Suppressor macrophage treated with lipopolysaccharide for 4 hours (primary cell): ENCODE data around the gene SERTAD1.
A peak's percentile ranks its signal among the peaks of the same experiment; 100 is the strongest.
"Not testable (repeated sequence)": the region's sequence is repeated elsewhere in the genome, so short reads cannot be mapped to it uniquely, and the experiment has no call there.

ENCODE experiments used
- DNase-seq: peaks from one replicate; pipeline ENCODE4 v3.0.0-alpha.2; 2020

The SERTAD1 gene

DNA sequence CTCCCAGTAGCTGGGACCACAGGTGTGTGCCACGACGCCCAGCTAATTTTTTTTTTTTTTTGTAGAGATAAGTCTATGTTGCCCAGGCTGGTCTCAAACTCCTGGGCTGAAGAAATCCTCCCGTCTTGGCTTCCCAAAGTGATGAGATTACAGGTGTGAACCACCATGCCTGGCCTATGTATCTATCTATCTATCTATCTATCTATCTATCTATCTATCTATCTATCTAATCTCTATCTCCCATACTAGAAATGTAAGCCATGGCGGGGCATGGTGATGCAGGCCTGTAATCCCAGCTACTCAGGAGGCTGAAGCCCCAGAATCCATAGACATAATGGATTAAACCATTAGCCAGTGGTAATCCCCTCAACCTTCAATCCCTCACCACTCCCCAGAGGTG, 24.9 kb upstream of the SERTAD1 start:
- no peak for DNase-seq

DNA sequence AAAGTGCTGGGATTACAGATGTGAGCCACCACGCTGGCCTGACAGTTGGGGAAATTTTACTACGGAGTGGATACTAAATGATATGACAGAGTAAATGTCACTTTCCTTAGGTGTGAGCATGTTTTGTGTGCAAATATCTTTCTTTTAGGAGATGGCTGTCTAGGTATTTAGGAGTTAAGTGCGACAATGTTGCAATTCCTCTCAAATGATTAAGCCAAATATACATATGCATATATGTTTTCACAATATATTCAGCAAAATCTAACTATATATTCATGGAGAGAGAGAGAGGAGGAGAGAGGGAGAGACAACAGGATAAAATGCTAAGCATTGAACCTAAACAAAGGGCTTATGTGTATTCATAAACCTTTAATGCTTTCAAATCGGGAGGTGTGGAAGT, 23.7 kb upstream of the SERTAD1 start:
- DNase-seq: no peak

DNA sequence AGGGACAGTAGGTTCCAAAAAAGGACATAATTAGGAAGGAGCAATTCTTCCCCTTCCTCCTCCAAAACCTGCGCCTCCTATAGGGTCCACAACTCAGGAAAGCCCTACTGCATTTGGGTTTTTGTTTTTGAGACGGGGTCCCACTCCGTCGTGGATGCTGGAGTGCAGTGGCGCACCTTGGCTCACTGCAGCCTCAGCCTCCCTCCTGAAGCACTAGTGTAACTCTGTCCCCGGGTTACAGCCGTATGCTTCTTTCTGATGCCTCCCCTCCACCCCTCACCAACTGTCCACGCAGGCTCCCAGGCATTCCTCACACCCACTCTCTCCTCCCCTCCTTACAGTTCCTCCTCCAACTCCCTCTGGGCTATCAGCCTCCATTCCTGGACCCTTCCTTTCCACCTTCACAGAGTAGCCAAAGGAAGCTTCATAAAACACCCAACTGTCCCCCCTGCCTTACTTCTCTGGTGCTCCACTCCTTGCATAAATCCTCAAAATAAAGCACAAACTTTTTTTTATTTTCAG, 20.5 kb upstream of the SERTAD1 start:
- no peak for DNase-seq

DNA sequence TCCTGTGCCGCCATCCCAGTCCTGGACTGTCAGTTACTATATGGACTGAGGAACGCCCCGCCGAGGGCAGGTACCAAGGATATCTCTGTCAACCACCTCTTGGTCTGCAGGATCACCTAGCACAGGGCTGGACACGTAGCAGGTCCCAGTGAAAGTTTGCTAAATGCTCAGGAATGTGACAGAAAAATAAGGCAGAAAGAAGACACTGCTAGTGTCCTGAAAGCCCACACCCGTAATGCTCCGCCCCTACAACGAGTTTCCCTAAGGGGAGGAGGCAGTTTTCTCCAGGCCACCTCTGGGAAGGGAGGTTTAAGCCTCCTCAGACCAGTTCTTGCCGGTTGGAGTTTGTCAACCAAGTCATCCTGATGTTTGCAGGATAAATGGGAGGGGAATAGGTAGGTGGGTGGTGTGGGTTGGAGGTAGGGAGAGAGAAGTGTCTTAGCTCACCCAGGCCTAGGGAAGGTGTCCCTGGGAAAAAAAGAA, 20.0 kb upstream of the SERTAD1 start:
- DNase-seq: no peak

DNA sequence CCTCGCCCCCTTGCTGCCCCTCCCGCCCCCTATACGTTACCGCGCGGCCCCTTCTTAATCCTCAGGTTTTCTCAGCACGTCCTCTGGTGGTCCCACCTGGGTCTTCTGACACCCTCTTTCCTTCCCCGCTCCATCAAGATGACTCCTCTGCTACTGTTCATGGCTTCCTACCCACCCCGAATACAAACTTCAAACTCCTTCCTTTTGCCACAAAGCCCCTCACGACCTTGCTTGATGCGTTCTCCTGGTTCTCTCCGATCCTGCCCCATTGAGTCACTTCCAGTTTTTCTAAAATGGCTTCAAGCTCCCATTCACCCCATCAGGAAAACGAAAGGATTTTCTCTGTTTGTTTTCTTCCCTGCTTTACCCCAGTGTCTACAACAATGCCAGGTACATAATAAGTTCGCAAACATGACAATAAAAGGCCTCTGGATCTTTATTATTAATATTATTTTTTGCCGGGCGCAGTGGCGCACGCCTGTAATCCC, 19.1 kb upstream of the SERTAD1 start:
- no peak for DNase-seq

DNA sequence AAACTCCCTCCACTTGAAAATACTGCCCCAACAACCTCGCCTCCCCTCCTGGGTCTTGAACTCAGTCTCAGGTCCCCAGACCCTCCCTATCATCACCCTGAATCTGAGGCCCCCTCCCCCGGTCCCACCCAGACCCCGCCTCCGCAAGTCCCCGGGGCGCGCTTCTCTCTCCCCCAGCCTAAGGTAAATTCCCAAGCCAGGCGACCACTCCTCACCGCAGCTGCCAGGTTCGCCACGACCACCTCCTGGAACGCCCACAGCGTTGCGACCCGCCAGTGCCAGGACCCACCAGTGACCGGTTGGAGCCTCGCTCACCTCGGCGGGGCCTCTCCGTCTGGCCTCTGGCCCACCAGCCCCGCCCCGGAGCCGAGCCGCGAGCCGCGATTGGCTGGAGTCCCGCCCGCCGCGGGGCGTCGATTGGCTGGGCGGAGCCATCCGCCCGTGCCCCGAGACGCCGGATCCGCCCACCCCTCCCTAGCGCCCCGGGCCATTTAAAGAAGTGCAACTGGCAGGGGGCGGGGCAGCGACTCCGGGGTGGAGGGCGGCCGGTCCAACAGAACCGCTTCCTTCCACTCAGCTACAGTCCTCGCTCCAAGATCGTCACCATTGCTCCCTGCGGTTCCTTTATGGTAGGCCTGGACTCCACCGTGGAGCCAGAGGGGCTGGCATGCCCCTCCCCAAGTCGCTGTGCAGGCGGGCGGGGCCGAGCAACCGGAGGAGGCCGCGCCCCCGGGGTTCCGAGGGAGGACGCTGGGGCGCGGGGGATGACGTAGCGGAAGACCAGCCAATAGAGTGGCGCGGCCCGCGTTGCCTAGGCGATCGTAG, 18.4 kb upstream of the SERTAD1 start, which contains the start of gene SERTAD3:
Gene SERTAD3 (minus strand): TSS at position 336 of the 825 bp plus-strand sequence. CDS start 2,255 bp downstream, outside the sequence.
- peak; percentile 99 for DNase-seq

DNA sequence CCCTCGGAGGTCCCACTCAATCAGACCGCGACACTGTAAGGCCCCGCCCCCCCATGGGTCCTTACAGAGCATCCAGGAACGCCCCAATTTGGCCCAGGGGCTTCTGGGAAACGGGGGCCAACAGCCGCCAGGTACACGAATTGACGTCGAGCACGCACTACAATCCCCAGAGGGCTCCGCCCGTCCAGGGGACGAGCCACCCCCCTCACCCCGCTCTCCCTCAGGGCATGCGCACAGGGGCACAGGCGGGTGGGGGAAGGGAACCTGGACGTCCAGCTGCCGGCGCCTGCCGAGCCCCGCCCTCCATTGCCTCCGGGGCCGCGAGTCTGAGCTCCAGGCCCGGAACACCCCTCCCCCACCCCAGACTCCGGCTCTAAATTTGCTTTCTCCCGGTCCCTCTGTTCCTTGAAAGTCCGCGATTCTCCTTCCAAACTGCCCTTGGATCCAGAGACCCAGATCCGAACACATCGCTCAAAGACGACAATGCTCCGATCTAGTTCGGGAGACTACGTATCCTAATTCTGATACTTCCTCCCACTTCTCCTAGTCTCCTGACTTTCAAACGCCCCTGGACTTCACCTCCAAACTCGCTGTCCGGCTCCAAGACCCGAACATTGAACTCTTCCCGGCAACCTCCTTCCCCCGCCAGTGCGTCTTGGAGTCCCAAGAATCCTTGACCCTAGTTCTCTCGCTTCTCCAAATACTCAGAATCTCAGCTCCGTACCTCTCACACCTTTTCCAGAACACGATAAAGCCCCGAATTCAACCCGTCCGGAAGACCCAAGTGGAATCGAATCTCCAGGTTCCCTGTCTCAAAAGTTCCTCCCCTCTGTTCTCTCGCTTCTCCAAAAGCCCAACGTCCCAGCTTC, 17.6 kb upstream of the SERTAD1 start:
- DNase-seq: peak; percentile 100

DNA sequence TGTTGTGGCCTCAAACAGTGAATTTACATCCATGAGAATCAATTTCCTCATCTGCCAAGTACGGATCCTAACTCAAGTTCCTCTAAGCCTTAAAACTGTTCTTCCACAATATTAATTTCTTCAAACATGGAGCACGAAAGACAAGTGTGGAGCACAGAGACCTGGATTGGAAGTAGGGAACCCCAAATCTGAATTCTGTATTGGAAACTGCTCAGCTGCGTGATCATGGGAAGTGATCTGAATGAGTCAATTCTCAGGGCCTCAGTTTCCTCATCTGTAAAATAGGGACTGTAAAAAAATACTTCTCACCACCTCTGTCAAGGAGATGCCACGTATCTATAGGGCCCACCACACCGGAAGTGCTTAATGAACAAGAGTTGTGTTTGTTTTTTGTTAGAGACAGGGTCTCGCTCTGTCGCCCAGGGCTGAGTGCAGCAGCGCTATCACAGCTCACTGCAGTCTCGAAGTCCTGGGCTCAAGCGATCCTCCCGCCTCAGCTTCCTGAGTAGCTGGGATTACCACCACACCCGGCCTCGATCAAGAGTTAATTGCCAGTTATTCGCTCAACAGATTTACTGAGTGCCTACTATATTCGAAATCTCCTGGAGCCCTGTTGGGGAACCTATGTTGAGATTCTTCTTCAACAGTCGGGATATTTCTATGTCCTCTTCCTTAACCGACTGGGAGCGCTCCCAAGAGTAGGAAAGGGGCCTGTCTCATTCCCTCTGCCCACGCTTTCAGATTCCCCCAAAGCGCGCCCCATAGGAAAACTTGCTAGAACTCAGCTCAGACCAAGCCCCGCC, 16.7 kb upstream of the SERTAD1 start:
- DNase-seq: no peak

DNA sequence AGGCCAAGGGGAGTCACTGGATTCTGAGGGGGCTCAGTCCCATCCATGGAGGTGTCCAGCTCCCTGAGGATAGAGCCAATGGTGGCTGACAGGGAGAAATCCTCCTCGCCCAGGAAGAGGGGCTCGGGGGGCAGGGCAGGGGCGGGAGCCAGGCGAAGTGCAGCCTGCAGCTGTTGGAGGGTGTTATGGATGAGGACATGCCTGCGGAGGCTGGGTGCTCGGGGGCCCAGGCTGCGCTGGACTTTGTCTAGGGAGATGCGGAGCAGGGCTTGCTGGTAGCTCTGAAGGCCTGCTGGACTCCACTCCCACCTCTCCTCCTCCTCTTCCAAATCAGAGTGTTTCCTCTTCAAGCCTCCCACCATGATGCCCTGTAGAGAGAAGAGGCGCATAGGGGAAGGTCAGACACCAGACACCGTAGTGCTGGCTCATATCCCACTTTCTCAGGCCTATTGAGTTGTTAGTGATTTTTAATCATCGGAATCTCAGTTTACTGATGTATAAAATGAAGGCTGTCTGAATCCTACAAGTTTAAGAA, 16.0 kb upstream of the SERTAD1 start:
- no peak for DNase-seq

DNA sequence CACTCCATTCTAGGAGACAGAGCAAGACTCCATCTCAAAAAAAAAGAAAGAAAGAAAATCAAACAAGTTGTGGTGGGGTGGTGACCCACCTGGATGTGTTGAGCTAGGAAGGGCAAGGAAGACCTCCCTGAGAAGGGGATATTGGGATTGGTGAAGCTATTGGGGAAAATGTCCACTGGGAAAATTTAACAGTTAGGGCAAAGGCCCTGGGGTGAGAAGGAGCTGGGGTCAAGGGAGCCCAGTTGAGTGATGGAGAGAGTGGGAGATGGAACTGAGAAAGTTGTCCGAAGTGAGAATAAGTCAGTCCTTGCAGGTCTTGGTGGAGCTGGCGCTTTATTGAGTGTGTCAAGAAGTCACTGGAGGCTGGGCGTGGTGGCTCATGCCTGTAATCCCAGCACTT, 12.5 kb upstream of the SERTAD1 start:
- DNase-seq: no peak

DNA sequence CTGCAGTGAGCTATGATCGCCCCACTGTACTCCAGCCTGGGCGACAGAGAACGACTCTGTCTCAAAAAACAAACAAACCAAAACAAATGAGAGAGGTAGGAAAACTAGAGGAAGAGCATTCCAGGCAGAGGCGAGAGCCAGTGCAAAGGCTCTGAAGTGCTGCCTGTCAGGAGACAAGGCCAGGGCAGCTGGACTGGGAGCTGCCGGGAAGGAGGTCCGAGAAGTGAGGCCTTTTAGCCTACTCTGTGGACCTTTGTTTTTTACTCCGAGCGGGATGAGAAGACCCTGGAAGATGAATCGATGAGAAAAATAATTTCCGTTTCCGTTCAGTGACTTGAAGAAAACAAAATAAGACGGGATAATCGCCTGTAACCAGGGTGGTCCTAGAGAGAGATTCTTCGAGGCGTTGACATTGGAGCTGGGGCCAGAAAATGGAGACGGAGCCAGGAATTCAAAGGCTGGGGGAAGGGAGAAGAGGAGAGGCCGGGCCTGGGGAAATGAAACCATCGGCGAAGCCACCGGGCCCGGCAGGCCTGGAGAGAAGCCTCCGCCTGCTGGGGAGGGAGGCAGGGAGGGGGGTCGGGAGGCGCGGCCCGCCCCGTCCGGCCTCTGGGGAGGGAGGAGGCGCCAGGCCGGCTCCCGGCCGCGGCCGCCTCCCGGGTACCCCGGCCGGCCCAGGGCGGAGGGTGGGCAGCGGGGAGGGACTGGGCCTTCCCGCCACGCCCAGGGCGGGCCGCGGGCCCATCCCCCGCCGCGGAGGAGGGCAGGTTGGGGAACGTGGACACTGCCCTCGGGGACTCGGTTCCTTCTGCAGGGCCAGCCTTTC, 7.8 kb upstream of the SERTAD1 start:
- DNase-seq: peak; percentile 96

DNA sequence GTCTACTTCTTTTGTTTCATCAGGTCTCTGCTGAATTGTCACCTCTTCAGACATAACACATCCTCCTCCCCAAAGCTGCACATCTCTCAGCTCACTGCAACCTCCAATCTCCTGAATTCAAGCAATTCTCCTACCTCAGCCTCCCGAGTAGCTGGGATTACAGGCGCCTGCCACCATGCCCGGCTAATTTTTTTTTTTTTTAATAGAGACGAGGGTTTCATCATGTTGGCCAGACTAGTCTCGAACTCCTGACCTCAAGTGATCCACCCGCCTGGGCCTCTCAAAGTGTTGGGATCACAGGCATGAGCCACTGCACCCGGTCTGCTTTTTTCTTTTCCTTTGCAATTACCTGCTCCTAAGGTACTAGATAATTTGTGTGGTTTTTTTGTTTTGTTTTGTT, 7.0 kb upstream of the SERTAD1 start:
- DNase-seq: not testable (repeated sequence)

DNA sequence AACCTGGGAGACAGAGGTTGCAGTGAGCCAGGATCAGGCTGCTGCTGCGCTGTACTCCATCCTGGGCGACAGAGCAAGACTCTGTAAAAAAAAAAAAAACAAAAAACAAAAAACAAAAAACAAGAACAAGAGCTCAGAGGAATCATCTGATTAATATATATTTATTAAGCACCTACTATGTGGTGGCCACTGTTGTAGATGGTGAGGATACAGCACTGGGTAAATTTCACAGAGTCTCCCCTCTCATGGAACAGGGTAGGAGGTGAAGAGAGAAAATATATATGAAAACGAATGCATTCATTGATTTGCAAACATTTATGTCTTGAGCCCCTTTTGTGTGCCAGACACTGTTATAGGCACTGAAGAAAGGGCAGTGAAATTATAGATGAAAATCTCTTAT, 5.9 kb upstream of the SERTAD1 start:
- no peak for DNase-seq

DNA sequence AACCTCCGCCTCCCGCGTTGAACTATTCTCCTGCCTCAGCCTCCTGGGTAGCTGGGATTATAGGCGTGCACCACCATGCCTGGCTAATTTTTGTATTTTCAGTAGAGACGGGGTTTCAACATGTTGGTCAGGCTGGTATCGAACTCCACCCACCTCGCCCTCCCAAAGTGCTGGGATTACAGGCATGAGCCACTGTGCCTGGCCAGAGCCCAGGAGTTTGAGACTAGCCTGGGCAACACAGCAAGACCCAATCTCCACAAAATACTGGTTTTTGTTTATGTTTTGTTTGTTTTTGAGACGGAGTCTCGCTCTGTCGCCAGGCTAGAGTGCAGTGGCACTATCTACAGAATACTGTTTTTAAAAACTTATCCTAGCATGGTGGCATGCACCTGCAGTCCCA, 4.5 kb upstream of the SERTAD1 start:
- DNase-seq: not testable (repeated sequence)

DNA sequence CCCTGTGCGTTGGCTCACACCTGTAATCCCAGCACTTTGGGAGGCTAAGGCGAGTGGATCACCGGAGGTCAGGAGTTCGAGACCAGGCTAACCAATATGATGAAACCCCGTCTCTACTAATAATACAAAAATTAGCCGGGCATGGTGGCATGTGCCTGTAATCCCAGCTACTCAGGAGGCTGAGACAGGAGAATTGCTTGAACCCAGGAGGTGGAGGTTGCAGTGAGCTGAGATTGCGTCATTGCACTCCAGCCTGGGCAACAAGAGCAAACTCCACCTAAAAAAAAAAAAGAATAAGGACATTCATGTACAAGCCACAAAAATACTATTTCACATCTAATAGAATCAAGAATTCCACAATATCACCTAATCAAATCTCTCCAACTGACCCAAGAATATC, 2.4 kb upstream of the SERTAD1 start:
- DNase-seq: not testable (repeated sequence)

DNA sequence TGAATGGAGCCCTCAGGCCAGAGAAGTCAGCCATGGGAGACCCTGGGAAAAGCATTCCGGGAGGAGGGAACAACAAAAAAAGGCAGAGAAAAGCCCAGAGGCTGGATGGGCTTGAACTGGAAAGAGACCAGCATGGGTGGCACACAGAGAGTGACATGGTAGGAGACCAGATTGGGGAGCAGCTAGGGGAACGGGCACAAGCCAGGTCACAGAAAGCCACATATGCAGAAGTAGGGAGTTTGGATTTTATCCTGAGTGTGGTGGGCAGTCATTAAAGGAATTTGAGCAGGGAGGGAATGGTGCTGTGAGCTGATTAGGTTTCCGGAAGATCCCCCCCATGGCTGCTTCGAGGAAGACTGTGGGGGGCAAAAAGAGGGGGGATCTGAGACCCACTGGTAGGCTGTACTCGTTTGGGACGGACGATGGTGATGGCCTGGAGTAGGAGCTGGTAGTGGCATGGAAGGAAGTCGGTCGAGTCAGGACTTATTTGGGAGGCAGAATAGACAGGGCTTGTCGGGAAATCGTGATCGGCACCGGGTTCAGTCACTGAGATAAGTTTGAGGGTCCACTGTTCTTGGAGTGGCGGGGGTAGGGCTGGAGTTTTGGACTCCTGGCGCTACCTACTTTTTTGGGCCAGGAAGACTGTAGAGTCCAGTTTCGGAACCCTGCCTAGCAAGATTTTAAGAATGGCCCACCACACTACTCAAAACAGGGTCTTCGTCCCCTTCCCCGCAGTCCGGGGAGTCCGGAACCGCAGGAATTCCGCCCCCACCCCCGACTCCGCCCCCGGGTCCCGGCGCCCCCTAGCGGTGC, 949 bp downstream of the SERTAD1 start:
- DNase-seq: no peak

DNA sequence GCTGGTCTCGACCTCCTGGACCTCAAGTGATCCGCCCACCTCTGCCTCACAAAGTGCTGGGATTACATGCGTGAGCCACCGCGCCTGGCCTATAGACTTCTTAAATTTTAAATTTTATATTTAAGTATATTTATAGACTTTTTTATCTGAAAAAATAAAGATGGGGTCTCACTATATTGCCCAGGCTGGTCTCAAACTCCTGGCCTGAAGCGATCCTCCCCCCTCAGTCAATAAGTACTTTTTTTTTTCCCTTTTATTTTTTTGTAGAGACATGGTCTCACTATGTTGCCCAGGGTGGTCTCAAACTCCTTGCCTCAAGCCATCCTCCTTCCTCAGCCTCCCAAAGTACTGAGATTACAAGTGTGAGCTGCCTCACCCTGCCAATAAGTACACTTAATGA, 1.9 kb downstream of the SERTAD1 start:
- no peak for DNase-seq

DNA sequence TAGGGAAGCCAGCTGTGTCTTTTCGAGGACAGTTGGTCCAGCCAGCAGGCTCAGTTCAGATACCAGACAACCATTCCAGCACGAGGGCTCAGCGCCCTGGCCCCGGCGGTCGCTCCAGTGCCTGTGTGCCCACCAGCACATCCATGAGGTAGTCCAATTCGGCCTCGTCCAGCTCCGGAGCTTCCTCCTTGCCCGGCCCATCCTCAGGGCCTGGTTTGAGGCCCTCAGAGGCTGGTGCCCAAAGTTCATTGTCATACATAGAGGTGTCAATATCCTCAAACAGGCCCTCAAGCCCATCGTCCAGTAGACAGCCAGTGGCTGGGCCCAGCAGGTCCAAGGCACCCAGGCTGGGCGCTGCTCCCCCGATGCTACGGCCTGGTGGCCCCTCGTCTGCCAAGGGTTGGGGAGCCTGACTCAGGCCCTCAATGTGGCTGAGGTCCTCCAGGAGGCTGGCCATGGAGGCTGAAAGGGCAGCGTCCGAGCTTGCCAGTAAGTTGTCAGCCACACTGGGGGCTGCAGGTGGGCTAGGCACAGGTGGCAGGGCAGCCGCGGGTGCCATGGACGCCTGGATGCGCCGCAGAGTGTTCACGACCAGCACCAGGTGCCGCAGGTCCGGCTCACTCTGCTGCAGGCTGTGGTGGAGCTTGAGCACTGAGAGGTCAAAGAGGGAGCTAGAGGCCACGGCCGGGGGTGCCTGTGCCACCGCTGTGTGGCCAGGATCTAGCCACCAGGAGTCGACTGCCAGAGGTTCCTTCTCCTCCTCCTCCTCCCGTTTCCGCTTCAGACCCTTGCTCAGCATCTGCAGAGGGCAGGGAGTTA, 2.8 kb downstream of the SERTAD1 start:
- DNase-seq: no peak

DNA sequence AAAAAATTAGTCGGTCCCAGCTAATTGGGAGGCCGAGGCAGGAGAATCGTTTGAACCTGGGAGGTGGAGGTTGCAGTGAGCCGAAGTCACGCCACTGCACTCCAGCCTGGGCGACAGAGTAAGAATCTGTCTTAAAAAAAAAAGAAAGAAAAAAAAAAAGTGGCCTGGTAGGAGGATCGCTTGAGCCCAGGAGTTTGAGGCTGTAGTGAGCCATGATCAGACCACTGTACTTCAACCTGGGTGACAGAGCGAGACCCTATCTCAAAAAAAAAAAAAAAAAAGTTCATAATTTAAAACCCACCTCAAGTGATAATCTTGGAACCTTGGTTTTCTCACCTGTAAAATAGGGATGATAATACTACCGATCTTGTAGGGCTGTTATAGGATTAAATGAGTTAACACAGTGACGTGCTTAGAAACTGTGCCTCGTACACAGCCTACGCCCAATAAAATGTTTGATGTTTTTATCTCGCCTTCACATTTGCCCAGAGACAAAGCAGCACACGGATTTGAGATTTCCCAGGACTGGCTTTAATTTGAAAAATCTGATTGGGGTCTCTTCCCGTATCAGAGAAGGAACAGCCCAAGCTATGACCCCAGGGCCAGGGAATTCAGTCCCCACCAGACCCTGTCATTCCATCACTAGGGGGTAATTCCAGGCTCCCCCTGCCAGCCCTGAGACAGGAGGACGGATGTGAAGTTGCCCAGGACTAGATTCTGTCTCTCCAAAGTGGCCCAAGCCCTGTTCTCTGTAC, 3.6 kb downstream of the SERTAD1 start:
- no peak for DNase-seq
